Measurements from ENCODE around the gene PPP1R1B. TPM values are rescaled to one million over a fixed set of nuclear protein-coding genes. Genes with fewer than 3 reads are reported as not detected.

PPP1R1B gene
- total RNA-seq (2011; cell fraction: chromatin; rRNA removed; ENCODE audit: low replicate concordance): not detected in 2 replicates
- not detected in 2 replicates for total RNA-seq (2011; cell fraction: nucleolus; rRNA removed)
- not detected in 2 replicates for total RNA-seq (2011; cell fraction: nucleoplasm; rRNA removed)
- total RNA-seq (2014; rRNA removed): not detected in 2 replicates
- total RNA-seq (2014; rRNA removed; fragmentation: Illumina TruSeq; extraction: Trizol): 0.07 TPM in 1 of 2 replicates, not detected in the other
- total RNA-seq (2015; rRNA removed; fragmentation: Illumina TruSeq; extraction: Trizol): not detected in 2 replicates
- 0.18 TPM in 1 of 2 replicates, not detected in the other for total RNA-seq (2021)
- 0.10 TPM in 1 of 2 replicates, not detected in the other for polyA plus RNA-seq (2011; rRNA removed)
- 0.15 TPM in 1 of 2 replicates, not detected in the other for polyA plus RNA-seq (2011; cell fraction: cytosol; rRNA removed)
- 0.07 TPM in 1 of 2 replicates, not detected in the other for polyA plus RNA-seq (2011; cell fraction: nucleus; rRNA removed)
- polyA plus RNA-seq (2012): 0.06 and 0.14 TPM in 2 replicates
- 0.10 TPM in 1 of 2 replicates, not detected in the other for polyA plus RNA-seq (2014; fragmentation: Illumina TruSeq; extraction: Trizol)
- polyA plus RNA-seq (2014; fragmentation: Nextera tagmentation; extraction: Ambion mirVana): under 1 TPM in 1 of 2 experiments, not detected in 1; 0.07 TPM
- polyA plus RNA-seq (2014; rRNA removed): not detected in 2 replicates
- polyA minus RNA-seq (2011; rRNA and poly(A)+ RNA removed): not detected in 2 replicates
- not detected in 2 replicates for polyA minus RNA-seq (2011; cell fraction: cytosol; rRNA and poly(A)+ RNA removed)
- not detected in 2 replicates for polyA minus RNA-seq (2011; cell fraction: nucleus; rRNA and poly(A)+ RNA removed)
- Bru-seq, nascent RNA: not detected
- percentile 9 among the genes with signal in this experiment for BruChase-seq, experiment 1, labeled RNA remaining after a 2-hour chase
- not detected for BruChase-seq, experiment 2, labeled RNA remaining after a 6-hour chase
- long read RNA-seq, experiment 1: 0 reads
- long read RNA-seq, experiment 2: 0 reads
- long read RNA-seq, experiment 3: 0 reads

GRCh38 chr17:39626171-39627046 is at the start of gene PPP1R1B:
Gene PPP1R1B (plus strand): TSS chr17:39626952. CDS start chr17:39627393, 441 bp downstream.
- POLR2A ChIA-PET: no interaction called here
- Histone ChIP-seq H3K4me3 (no peak within 1 kb of the TSS), H3K36me3 (ENCODE audit: control insufficient read depth, insufficient read depth, low read length) (no peaks in the 10 kb centered on the region), H3K27me3 (ENCODE audit: control insufficient read depth in 2 of 2, insufficient read depth in 2 of 2, low read length in 2 of 2) (peaks cover 0 to 3% of the 10 kb centered on the region in 2 experiments; a peak in 2 of 5 replicates), H2AFZ (ENCODE audit: low read depth, low read length) (no peak within 1 kb of the TSS), H3K9me3 (replicated peaks; ENCODE audit: control insufficient read depth, insufficient read depth, low read depth, low read length) (no peaks in the 10 kb centered on the region), H4K20me1 (replicated peaks; ENCODE audit: control insufficient read depth, insufficient read depth, low read length) (no peaks in the 10 kb centered on the region), H3K4me2 (ENCODE audit: insufficient read depth, low read length) (no peak within 1 kb of the TSS), H3K4me1 (replicated peaks in 1 of 2; ENCODE audit: control insufficient read depth in 2 of 2, insufficient read depth in 2 of 2, low read length in 2 of 2) (peaks cover 3 to 49% of the 10 kb centered on the region in 2 experiments; a peak in 2 of 5 replicates), H3K9me1 (ENCODE audit: control insufficient read depth, insufficient read depth, low read length) (no peaks in the 10 kb centered on the region), H3K9ac (ENCODE audit: insufficient read depth in 1 of 2, low read depth in 2 of 2, low read length in 2 of 2) (peak within 1 kb of the TSS in 1 of 2 experiments; percentile 76; a peak in 1 of 4 replicates), H3K27ac (ENCODE audit: extremely low read depth, low read depth, low read length) (no peak within 1 kb of the TSS), H3K79me2 (ENCODE audit: control insufficient read depth, insufficient read depth, low read length) (no peaks in the 10 kb centered on the region)
- FAIRE-seq (no peak), DNase-seq (ENCODE audit: extremely low read depth in 1 of 4, low spot score in 3 of 4) (peak in 2 of 4 experiments; percentile 50 to 59), ATAC-seq (no peak)
- BruUV-seq (replicated peaks): no TSS peak
- CTCF ChIA-PET (ENCODE audit: low intra/inter-chr PET ratio): no interaction called here
- in situ Hi-C loops (cut with MboI): no loop called here
- intact Hi-C loops (cut with micrococcal nuclease): no loop called here
- 33% methylated on average over 23 of the region's 29 CpGs for WGBS (ENCODE audit: insufficient coverage, low coverage, missing lambda C conversion rate)
- TF ChIP-seq MTA3 (IDR thresholded peaks at IDR 0.05; ENCODE audit: borderline replicate concordance) (no peak), TOE1 (IDR thresholded peaks at IDR 0.05; ENCODE audit: borderline replicate concordance) (no peak), TOE1 (CRISPR knock-in tag; IDR thresholded peaks at IDR 0.05; ENCODE audit: borderline replicate concordance, low read depth) (no peak), HDAC1 (IDR thresholded peaks at IDR 0.05) (peak in 1 of 2 experiments; percentile 39; a peak in 2 of 4 replicates), SMARCE1 (IDR thresholded peaks at IDR 0.05) (0 out of 2 replicates have a peak, but pooled peaks have one; percentile 20), PBX2 (CRISPR knock-in tag; IDR thresholded peaks at IDR 0.05; ENCODE audit: low read depth) (no peak), PBX2 (tag; conservative IDR thresholded peaks at IDR 0.05; ENCODE audit: low read depth) (peak; percentile 39), MEIS2 (IDR thresholded peaks at IDR 0.05; ENCODE audit: partially characterized antibody) (peak; percentile 38), EGR1 (conservative IDR thresholded peaks at IDR 0.05) (peak; percentile 87), DPF2 (IDR thresholded peaks at IDR 0.05) (0 out of 2 replicates have a peak, but pooled peaks have one; percentile 22), ID3 (CRISPR knock-in tag; IDR thresholded peaks at IDR 0.05) (no peak), ID3 (tag; IDR thresholded peaks at IDR 0.05) (no peak), VEZF1 (CRISPR knock-in tag; IDR thresholded peaks at IDR 0.05) (peak; percentile 16; the same call in 1 of the 2 replicates)
